ENCODE data around the gene CARD14. TPM values are rescaled to one million over a fixed set of nuclear protein-coding genes. Genes with fewer than 3 reads are reported as not detected.

CARD14 gene
- total RNA-seq, 1 donor from 2014 or later, result 1.7 TPM

- no peak for DNase-seq (ENCODE audit: low read depth, low spot score)
- peak overlapping the region; percentile 62 for H3K4me3 Mint-ChIP-seq
- no peak overlapping the region for H3K27ac Mint-ChIP-seq (ENCODE audit: unreplicated experiment)
- TF ChIP-seq CTCF (conservative IDR thresholded peaks at IDR 0.05), result no peak
- no peaks in the 10 kb centered on the region for H3K27me3 Mint-ChIP-seq (ENCODE audit: low read depth)
- peaks cover 2% of the 10 kb centered on the region for H3K36me3 Mint-ChIP-seq (ENCODE audit: low read depth)
- peaks cover 19% of the 10 kb centered on the region for H3K4me1 Mint-ChIP-seq
- H3K9me3 Mint-ChIP-seq, result no peaks in the 10 kb centered on the region
These were observed 48.0 kb downstream of the CARD14 start for GRCh38 chr17:80217703-80218362.

GRCh38 chr17:80218391-80218790 is 48.6 kb downstream of the CARD14 start:
- Mint-ChIP-seq H3K4me1 (peaks cover 16% of the 10 kb centered on the region), H3K4me3 (peak overlapping the region; percentile 92), H3K9me3 (no peaks in the 10 kb centered on the region), H3K27ac (ENCODE audit: unreplicated experiment) (no peak overlapping the region), H3K27me3 (ENCODE audit: low read depth) (no peaks in the 10 kb centered on the region), H3K36me3 (ENCODE audit: low read depth) (peaks cover 2% of the 10 kb centered on the region)
- no peak for TF ChIP-seq CTCF (conservative IDR thresholded peaks at IDR 0.05)
- DNase-seq (ENCODE audit: low read depth, low spot score), result no peak

- H3K9me3 Mint-ChIP-seq, result no peaks in the 10 kb centered on the region
- DNase-seq (ENCODE audit: low read depth, low spot score), result no peak
- H3K27me3 Mint-ChIP-seq (ENCODE audit: low read depth), result no peaks in the 10 kb centered on the region
- TF ChIP-seq CTCF (conservative IDR thresholded peaks at IDR 0.05), result no peak
- peaks cover 6% of the 10 kb centered on the region for H3K36me3 Mint-ChIP-seq (ENCODE audit: low read depth)
- peak overlapping the region; percentile 95 for H3K27ac Mint-ChIP-seq (ENCODE audit: unreplicated experiment)
- peaks cover 20% of the 10 kb centered on the region for H3K4me1 Mint-ChIP-seq
- peak overlapping the region; percentile 92 for H3K4me3 Mint-ChIP-seq
These were observed 49.4 kb downstream of the CARD14 start for GRCh38 chr17:80219013-80219762.

- TF ChIP-seq CTCF (conservative IDR thresholded peaks at IDR 0.05), result no peak
- peak overlapping the region; percentile 95 for H3K27ac Mint-ChIP-seq (ENCODE audit: unreplicated experiment)
These were observed 49.9 kb downstream of the CARD14 start for GRCh38 chr17:80219763-80220053.

GRCh38 chr17:80220054-80220735 is 50.4 kb downstream of the CARD14 start, which contains the start of the genes SGSH and SLC26A11:
SGSH (minus strand) TSS chr17:80220333; CDS start chr17:80220313, 20 bp downstream.
SLC26A11 (plus strand) TSS chr17:80220427; CDS start chr17:80221561, 1,134 bp downstream.
- no peaks in the 10 kb centered on the region for H3K27me3 Mint-ChIP-seq (ENCODE audit: low read depth)
- H3K4me3 Mint-ChIP-seq, result peak within 1 kb of the TSS; percentile 92
- H3K9me3 Mint-ChIP-seq, result no peaks in the 10 kb centered on the region
- no peak for TF ChIP-seq CTCF (conservative IDR thresholded peaks at IDR 0.05)
- H3K27ac Mint-ChIP-seq (ENCODE audit: unreplicated experiment), result peak within 1 kb of the TSS; percentile 95
- H3K4me1 Mint-ChIP-seq, result peaks cover 25% of the 10 kb centered on the region
- DNase-seq (ENCODE audit: low read depth, low spot score), result peak; percentile 82
- peaks cover 6% of the 10 kb centered on the region for H3K36me3 Mint-ChIP-seq (ENCODE audit: low read depth)

More at GRCh38 chr17:80219763-80220053, 49.9 kb downstream of the CARD14 start:
- no peak for DNase-seq (ENCODE audit: low read depth, low spot score)
- H3K4me1 Mint-ChIP-seq, result peaks cover 25% of the 10 kb centered on the region
- H3K36me3 Mint-ChIP-seq (ENCODE audit: low read depth), result peaks cover 6% of the 10 kb centered on the region
- peak overlapping the region; percentile 92 for H3K4me3 Mint-ChIP-seq
- no peaks in the 10 kb centered on the region for H3K9me3 Mint-ChIP-seq
- no peaks in the 10 kb centered on the region for H3K27me3 Mint-ChIP-seq (ENCODE audit: low read depth)
